Measurements from ENCODE around the gene CNTD1. TPM values are rescaled to one million over a fixed set of nuclear protein-coding genes. Genes with fewer than 3 reads are reported as not detected.
"Not testable (repeated sequence)": the region's sequence is repeated elsewhere in the genome, so short reads cannot be mapped to it uniquely, and the experiment has no call there.

The CNTD1 gene
- polyA plus RNA-seq, 1 experiment: 0.45 TPM

GRCh38 chr17:42849451-42850181 is 51.0 kb downstream of the CNTD1 start:
- POLR2A ChIA-PET: no interaction called here
- peaks cover 5% of the 10 kb centered on the region for H3K36me3 ChIP-seq (ENCODE audit: control insufficient read depth, insufficient read depth, low read length)
- no peak for DNase-seq (ENCODE audit: low read depth)
- no peaks in the 10 kb centered on the region; the same call in 1 of the 2 replicates for H3K27me3 ChIP-seq (ENCODE audit: control insufficient read depth, insufficient read depth, low read length)
- CTCF ChIA-PET: interaction anchor here (1.4 to 7.9 kb wide), 3 partner anchors 12 to 88 kb away, joined by 4 to 61 read pairs (median 18); no protein-coding TSS in a partner anchor
- TF ChIP-seq CTCF (IDR thresholded peaks at IDR 0.05; ENCODE audit: insufficient read depth, low read depth, low read length): no peak
- no peak overlapping the region for H3K4me3 ChIP-seq (ENCODE audit: low read depth, low read length)

- DNase-seq (ENCODE audit: low read depth): no peak
- ChIA-PET CTCF (interaction anchor here (0.9 to 1.2 kb wide), 2 partner anchors 77 to 88 kb away, joined by 3 to 4 read pairs; no protein-coding TSS in a partner anchor), POLR2A (interaction anchor here (0.7 kb wide), 1 partner anchor 147 kb away, joined by 14 read pairs; no protein-coding TSS in a partner anchor)
- no peak for TF ChIP-seq CTCF (IDR thresholded peaks at IDR 0.05; ENCODE audit: insufficient read depth, low read depth, low read length)
- Histone ChIP-seq H3K27me3 (ENCODE audit: control insufficient read depth, insufficient read depth, low read length) (no peaks in the 10 kb centered on the region; the same call in 1 of the 2 replicates), H3K36me3 (ENCODE audit: control insufficient read depth, insufficient read depth, low read length) (no peaks in the 10 kb centered on the region), H3K4me3 (ENCODE audit: low read depth, low read length) (no peak within 1 kb of the TSS)
Measured at GRCh38 chr17:42850954-42851353, 52.3 kb downstream of the CNTD1 start, which contains the start of gene AOC3. Gene AOC3 (plus strand): TSS chr17:42851199. CDS start chr17:42851344, 145 bp downstream.

GRCh38 chr17:42851371-42852240 is 52.9 kb downstream of the CNTD1 start:
- H3K36me3 ChIP-seq (ENCODE audit: control insufficient read depth, insufficient read depth, low read length): not testable (repeated sequence)
- ChIA-PET POLR2A (interaction anchor here (0.7 kb wide), 1 partner anchor 146 kb away, joined by 14 read pairs; no protein-coding TSS in a partner anchor), CTCF (interaction anchor here (0.9 to 1.2 kb wide), 3 partner anchors 76 to 87 kb away, joined by 3 to 4 read pairs (median 3); no protein-coding TSS in a partner anchor)

GRCh38 chr17:42852351-42852750 is 53.7 kb downstream of the CNTD1 start:
- H3K27me3 ChIP-seq (ENCODE audit: control insufficient read depth, insufficient read depth, low read length): no peaks in the 10 kb centered on the region; the same call in 1 of the 2 replicates
- CTCF ChIA-PET: interaction anchor here (1.1 kb wide), 1 partner anchor 77 kb away, joined by 3 read pairs; no protein-coding TSS in a partner anchor
- no peak for DNase-seq (ENCODE audit: low read depth)
- no peak overlapping the region for H3K4me3 ChIP-seq (ENCODE audit: low read depth, low read length)
- no peak for TF ChIP-seq CTCF (IDR thresholded peaks at IDR 0.05; ENCODE audit: insufficient read depth, low read depth, low read length)
- H3K36me3 ChIP-seq (ENCODE audit: control insufficient read depth, insufficient read depth, low read length): no peaks in the 10 kb centered on the region
- POLR2A ChIA-PET: no interaction called here

More at GRCh38 chr17:42851371-42852240, 52.9 kb downstream of the CNTD1 start:
- not testable (repeated sequence) for H3K27me3 ChIP-seq (ENCODE audit: control insufficient read depth, insufficient read depth, low read length); DNase-seq (ENCODE audit: low read depth); H3K4me3 ChIP-seq (ENCODE audit: low read depth, low read length)

- no peak for DNase-seq (ENCODE audit: low read depth)
- H3K27me3 ChIP-seq (ENCODE audit: control insufficient read depth, insufficient read depth, low read length): no peaks in the 10 kb centered on the region; the same call in 1 of the 2 replicates
- POLR2A ChIA-PET: no interaction called here
- H3K36me3 ChIP-seq (ENCODE audit: control insufficient read depth, insufficient read depth, low read length): no peaks in the 10 kb centered on the region
- no peak overlapping the region for H3K4me3 ChIP-seq (ENCODE audit: low read depth, low read length)
- CTCF ChIA-PET: no interaction called here
- TF ChIP-seq CTCF (IDR thresholded peaks at IDR 0.05; ENCODE audit: insufficient read depth, low read depth, low read length): no peak
Measured at GRCh38 chr17:42853004-42853403, 54.3 kb downstream of the CNTD1 start.
